ENCODE measurements around the gene CD4.

The CD4 gene

DNA sequence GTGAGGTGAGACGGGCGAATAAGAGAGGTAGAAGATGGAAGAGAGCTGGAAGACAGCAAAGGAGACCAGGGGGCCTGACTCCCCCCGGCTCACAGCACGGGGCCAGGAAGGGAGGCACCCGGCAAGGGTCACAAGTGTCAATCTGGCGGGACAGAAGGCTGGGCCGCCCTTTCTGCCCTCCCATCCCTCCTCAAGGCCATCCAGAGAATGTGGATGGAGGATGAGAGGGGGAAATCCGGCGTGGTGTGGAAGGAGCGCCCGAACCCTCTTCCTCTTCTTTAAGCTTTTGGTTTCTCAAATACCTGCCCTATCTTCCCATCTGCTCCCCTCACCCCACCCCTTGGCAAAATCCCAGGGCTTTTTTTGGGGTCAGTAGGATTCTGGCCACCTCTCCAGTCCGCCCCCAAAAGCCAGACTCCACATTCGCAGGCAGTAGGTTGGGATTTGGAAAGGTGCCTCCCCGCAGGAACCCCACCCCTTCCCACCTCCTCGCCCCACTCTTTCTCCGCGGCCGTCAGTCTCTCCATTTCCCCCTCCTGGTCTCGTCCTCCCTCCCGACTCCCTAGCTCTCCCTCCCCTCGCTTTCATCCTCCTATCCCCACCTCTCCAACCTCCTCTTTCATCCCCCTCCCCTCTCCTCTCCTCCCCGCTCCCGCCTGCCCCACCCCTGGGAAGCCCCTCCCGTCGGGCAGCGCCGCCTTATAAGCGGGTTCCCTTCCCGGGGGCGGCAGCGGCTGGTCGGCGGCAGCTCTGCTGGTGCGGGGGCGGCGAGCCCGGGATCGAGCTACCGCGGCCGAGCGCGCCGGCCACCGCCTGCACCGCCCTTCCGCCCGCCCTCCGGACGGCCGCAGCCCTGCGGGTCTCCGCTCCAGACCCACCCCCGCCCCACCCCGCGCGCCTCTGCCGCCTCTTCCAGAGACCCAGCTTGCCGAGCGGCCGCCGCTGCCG is 23.4 kb upstream of the CD4 start, which contains the start of gene PTMS:
Gene PTMS, plus strand, starts transcription at position 730 of the 948 bp plus-strand sequence. CDS start 343 bp downstream, outside the sequence.
- DNase-seq = peak; percentile 78

DNA sequence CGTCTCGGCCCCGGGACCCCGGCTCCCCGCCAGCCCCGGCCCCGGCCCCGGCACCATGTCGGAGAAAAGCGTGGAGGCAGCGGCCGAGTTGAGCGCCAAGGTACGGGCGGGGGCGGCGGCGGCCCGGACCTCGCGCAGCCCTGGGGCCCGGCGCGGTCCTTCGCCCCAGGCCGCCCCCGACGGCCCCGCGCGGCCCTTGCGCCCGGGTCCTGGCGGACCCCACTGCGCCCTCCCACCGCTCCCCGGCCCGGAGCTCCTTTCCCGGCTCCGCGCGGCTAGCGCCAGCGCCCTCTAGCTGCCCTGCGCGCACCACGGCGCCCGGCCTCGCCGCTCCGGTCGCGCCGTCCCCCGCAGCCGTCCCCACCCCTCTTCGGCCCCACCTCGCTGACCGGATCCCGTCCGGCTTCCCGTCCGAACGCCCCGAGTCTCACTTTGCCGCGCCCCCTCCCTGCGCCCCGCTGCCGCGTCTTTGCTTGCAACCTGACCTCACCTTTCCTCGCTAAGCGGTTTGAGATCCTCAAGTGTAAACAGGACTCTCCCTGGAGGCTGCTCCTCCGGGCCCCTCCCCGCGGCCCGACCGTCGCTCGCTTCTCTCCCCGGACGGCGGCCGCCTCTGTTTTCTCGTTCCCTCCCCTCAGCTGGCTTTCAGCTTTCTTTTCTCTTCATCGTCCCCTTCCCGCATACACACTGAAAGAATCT is 22.5 kb upstream of the CD4 start:
- DNase-seq = peak; percentile 23

DNA sequence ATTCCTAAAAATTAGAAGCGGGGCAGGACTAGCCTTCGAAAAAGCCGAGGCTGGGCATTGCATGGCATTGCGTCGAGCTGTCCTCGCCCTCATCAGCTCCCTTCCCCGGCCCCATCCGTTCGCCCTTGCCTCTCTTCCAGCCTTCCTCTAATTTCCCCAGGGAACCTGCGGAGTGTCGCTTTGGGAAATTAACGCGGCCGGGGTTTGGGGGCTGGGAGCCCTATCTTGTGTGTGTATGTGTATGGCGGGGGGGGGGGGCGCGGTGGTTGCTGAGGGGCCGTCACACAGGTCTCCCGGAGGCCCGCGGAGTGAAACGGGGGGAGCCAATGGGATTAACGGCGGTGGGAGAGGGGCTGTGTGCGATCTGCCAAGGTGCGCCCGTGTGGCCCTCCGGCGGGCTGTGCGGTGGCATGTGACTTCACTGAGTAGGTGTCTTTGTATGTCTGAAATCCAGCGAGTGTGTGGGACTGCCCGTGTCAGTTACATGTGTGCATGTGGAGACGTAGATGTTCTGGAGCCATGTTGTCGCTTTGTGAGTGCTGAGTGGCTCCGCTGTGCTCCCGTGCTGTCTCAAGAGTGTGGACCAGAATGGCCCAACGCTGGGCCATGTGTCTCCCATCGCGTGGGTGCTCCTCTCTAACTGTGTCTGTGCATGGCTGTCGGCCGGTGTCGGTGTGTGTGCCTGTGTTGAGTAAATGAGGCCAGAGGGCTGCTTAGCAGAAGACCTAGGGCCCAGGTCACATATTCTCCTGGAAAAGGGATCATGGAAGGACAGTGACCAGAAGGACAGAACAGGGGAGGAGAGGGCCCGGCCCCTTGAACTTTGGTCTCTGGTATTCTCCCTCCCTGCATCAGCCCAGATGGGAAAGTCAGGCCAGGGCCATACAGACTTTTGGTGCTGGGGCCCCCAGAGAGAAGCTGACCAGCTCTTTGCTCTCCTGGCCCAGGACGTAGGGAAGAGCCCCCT is 21.7 kb upstream of the CD4 start:
- peak; percentile 37 for DNase-seq

DNA sequence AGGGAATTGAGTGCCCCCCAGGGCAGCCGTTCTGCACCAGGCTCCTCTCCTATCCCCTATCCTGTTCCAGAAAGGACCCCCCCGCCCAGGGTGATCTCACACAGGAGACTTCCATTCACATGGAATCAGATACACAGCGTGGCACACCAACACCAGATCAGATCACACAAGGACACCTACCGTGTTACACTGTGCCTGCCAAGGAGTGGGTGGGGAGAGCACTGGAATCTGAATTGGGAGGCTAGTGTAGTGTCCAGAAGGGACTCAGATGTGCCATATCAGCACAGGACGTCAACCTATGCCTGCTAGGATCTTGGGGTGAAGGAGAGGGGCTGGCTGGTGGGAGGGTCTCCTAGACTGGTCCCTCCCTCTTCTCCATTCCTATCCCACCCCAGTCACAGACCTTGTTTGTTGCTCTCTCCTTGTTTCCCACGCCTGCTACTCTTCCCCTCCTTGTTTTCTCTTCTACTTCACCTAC is 20.9 kb upstream of the CD4 start:
- no peak for DNase-seq

DNA sequence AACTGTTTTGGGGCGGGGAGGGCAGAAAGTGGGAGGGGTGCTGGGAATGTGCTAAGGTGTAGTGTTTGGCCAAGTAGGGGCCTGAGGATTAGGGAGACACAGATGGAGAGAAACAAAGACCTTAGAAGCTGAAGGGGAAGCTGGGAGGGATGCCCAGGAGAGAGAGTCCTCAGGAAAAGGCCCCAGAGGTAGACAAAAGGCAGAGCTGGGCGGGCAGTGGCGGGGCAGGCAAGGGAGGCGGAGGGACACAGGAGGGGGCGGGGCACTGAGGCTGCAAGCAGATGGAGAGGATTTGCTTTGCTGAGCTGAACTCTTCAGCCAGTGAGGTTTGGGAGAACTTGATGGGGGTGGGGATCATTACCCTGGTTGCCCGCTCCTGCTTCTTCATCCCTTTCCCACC is 20.3 kb upstream of the CD4 start:
- DNase-seq = peak; percentile 2

DNA sequence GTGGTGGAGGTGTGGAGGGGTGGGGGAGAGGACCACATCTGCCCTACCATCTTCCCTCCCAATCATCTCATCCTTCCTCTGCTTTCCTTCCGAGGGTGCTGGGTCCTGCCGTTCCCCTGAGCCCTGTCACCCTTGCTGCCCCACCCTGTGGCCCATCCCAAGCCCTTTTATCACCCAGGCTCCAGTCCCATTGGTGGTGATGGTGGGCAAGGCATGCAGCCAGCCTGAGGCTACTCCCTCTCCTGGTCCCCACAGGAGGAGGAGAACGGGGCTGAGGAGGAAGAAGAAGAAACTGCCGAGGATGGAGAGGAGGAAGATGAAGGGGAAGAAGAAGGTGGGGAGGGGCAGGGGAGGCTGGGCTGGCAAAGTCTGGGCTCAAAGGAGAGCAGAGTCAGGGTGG is 19.7 kb upstream of the CD4 start:
- no peak for DNase-seq

DNA sequence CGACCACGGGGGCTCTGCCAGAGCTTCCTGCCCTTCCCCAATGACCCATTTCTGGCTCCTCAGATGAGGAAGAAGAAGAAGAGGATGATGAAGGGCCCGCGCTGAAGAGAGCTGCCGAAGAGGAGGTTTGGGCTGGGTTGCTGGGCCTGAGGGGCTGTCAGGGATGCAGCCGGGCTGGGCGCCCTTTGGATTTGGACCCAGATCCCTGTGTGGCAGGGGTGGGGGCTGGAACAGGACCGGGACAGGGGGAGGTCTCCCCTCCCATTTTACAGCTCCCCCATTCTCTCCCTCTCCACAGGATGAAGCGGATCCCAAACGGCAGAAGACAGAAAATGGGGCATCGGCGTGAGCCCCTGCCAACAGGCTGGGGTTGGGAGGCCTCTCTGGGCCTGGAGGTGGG is 19.2 kb upstream of the CD4 start:
- no peak for DNase-seq

DNA sequence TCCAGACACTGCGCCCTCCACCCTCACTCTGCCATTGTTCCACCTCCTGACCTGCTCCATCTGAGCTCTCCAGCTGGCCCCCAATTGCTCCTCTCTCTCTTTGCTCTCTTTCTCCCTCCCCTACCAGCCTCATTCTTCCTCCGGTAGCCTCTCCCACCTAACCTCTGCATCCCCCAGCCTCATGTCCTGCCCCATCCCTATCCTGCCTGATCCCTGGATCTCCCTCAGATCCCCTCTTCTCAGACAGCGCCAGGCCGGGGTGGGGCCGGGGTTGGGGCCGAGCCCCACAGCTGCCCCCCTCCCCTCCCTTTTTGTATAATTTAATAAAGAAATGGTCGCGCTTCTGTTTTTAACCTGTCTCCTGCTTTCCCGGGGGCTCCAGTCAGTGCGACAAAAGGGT is 18.7 kb upstream of the CD4 start:
- no peak for DNase-seq

DNA sequence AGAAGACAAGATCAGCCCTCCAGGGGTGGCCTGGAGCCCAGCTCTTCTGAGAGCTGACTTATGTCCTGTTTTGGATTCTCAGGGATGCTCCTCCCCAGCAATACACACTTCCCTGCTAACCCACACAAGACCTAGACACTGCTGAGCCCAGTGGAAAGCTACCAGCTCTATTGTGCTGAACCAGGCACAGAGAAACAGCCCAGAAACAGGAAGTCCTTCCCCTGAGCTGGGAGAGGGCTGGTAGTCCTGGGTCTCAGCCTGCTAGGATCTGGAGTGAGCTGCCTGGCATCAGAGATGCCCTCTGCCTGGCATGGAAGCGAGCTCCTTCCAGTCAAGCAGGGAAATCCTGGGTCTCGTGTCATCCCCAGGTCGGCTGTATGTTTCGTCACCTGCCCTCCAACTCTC is 18.2 kb upstream of the CD4 start:
- DNase-seq = no peak

DNA sequence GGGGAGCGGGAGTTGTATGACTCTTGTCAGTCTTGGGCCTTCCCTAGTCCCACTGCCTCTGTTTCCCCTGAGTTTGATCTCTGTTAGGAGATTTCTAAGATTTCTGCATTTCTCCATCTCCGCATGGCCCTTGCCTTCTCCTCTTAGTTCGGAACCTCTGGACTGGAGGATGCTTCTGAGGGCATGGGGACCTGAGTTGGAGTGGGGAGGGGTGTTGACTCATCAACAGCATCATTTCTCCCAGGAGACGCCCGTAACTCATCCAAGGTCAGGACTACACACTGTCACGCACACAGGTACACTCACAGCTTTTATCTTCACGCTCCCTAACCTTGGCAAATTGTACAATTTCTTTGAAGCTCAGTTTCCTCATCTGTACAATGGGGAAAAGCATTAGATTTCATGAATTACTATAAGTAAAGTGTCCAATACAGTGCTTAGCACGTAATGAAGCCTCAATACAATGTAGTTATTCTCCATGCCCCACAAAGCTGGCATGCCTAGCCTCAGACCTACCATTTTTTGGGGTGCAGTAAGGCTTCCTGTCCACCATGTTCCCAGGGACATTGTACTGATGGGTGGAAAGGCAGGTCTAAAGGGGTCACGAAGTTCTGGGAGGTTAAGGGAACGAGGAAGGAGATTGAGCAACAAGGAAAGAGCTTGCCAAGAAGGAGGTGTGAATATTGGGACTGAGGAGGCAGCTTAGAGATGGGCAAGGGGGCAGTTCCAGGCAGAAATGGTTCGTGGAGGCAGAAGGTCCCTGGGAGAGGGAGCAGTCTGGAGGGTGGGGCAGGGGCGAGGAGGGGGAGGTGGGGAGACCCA is 17.6 kb upstream of the CD4 start:
- no peak for DNase-seq

DNA sequence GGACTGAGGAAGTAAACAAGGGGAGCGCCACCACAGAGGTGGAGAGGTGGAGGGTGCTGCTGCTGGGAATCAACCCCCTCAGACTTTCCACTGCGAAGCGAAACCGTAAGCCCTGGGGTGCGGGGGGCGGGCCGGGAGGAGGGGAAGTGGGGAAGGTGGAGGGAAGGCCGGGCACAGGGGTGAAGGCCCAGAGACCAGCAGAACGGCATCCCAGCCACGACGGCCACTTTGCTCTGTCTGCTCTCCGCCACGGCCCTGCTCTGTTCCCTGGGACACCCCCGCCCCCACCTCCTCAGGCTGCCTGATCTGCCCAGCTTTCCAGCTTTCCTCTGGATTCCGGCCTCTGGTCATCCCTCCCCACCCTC is 17.0 kb upstream of the CD4 start, which contains the start of gene LAG3:
Gene LAG3, plus strand, starts transcription at position 190 of the 365 bp plus-strand sequence. CDS start 333 bp downstream, outside the sequence.
- no peak for DNase-seq

DNA sequence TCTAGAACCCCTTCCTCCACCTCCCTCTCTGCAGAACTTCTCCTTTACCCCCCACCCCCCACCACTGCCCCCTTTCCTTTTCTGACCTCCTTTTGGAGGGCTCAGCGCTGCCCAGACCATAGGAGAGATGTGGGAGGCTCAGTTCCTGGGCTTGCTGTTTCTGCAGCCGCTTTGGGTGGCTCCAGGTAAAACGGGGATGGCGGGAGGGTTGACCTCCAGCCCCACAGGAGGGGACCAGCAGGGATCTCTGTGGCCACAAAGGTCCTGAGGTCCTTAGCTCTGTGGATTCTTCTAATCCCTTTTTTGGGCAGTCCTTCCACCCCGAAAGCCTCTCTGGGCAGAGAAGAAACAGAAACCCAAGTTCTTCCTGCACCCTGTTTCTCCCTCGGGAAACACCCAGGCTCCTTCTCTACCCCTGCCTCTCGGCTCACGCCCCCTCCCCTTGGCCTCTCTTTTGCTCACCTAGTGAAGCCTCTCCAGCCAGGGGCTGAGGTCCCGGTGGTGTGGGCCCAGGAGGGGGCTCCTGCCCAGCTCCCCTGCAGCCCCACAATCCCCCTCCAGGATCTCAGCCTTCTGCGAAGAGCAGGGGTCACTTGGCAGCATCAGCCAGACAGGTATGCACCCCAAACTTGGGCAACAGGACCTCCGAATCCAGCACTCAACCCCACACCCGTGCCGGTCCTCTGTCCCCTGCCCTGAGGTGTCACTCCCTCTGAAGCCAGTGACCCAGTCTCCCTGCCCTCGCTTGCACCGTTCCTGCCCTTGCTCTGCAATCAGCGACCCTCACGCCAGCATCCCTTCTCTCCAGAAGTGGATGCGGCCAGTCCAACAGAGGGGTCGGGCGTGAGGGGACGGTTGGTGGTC is 16.4 kb upstream of the CD4 start:
- DNase-seq = no peak

DNA sequence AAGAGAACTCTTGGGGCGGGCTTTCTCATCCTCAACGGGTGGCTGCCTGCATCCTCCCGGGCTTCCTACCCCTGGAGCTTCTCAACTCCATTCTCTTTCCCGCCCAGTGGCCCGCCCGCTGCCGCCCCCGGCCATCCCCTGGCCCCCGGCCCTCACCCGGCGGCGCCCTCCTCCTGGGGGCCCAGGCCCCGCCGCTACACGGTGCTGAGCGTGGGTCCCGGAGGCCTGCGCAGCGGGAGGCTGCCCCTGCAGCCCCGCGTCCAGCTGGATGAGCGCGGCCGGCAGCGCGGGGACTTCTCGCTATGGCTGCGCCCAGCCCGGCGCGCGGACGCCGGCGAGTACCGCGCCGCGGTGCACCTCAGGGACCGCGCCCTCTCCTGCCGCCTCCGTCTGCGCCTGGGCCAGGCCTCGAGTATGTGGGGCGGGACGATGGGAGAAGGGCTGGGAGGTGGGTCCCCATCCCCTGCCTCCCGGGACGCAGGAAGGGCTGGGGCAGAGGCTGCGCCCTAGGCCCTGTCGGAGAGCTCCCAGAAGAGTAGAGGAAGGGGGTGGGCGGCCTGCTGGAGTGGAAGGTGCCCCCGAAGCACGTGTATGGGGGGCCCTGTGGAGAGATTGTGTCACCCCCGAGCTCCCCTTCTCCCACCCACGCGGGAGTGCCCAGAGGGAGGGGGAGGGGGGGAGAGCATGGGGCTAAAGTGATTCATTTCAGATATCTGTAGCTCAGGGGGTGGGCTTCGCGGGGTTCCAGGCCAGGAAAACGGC is 15.6 kb upstream of the CD4 start:
- DNase-seq = peak; percentile 4

DNA sequence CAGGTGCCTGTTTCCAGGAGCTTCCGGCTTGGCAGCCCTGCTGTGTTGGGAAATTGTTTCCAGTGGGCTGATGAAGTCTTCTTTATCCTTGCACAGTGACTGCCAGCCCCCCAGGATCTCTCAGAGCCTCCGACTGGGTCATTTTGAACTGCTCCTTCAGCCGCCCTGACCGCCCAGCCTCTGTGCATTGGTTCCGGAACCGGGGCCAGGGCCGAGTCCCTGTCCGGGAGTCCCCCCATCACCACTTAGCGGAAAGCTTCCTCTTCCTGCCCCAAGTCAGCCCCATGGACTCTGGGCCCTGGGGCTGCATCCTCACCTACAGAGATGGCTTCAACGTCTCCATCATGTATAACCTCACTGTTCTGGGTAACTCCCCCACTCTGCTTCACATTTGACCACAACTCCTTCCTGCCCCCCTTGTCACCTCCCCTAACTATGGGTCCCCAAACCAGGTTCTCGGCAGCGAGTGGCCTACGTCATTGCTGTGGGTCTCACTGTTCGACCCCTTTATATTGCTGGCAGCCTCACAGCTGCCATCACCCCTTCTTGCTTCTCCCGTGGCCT is 14.7 kb upstream of the CD4 start:
- no peak for DNase-seq

DNA sequence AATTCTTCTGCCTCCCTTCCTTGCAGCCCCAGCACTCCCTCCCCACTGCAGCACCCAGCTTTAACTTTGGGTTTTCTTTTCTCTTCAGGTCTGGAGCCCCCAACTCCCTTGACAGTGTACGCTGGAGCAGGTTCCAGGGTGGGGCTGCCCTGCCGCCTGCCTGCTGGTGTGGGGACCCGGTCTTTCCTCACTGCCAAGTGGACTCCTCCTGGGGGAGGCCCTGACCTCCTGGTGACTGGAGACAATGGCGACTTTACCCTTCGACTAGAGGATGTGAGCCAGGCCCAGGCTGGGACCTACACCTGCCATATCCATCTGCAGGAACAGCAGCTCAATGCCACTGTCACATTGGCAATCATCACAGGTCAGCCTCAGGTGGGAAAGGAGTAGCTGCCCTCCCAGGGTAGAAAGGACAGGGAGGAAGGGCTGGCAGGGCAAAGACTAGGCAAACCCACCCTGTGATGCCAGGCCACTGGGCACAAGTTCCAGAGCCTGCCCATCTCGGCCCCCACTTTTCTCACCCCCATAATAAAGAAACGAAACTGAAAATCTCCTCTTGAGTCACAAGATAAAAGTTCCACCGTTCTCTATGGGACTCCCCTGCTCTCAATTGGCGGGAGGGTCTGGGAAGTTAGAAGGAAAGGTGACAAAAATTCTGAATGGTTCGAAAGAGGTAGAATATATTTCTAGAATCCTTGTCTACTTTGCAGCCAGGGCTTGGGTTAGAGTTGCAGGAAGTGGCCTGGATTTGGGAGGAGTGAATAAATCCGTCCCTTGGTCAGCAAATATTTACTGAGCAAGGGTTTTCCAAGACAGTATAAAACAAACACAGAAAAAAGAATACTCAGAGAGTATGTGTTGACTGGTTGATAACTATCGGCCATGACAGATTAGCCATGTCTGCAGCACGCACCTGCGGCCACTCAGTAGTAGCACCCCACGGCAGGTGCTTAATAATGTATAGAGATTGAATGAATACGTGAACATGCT is 13.8 kb upstream of the CD4 start:
- DNase-seq = no peak

DNA sequence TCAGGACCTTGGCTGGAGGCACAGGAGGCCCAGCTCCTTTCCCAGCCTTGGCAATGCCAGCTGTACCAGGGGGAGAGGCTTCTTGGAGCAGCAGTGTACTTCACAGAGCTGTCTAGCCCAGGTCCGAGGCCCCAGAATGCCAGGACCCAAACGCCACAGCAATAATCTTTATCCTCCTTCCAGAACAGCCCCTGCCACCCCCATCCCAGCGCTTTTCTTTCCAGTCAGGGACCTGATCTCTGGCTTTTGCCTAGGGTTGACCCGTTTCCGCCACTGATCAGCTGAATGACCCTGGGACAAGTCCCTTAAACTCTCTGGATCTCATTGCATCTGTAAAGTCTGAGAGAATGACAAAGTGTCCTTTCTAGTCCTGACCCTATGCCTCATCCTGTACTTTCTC is 11.9 kb upstream of the CD4 start:
- DNase-seq = no peak

DNA sequence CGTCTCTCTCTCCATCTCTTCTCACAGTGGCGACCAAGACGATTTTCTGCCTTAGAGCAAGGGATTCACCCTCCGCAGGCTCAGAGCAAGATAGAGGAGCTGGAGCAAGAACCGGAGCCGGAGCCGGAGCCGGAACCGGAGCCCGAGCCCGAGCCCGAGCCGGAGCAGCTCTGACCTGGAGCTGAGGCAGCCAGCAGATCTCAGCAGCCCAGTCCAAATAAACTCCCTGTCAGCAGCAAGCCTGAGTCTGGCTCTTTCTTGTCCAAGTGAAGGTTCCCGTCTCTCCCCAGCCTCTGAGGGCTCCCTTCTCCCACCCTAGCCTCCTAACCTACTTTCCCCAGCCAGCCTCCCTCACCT is 11.1 kb upstream of the CD4 start:
- no peak for DNase-seq
